ENCODE results near the gene ABRAXAS1.
A peak's percentile ranks its signal among the peaks of the same experiment; 100 is the strongest.

Gene ABRAXAS1

GRCh38 chr4:83454686-83455085, 30.2 kb downstream of the ABRAXAS1 start:
- Histone ChIP-seq H3K27ac (replicated peaks) (peak overlapping the region; percentile 92), H3K27me3 (ENCODE audit: insufficient read depth, poor library complexity, severe bottlenecking) (no peaks in the 10 kb centered on the region), H3K4me3 (replicated peaks; ENCODE audit: insufficient read depth, low read length) (peak overlapping the region; percentile 92)
- peak in 1 of 2 experiments; percentile 13 for DNase-seq (ENCODE audit: low read depth in 1 of 2, low spot score in 1 of 2)
- TF ChIP-seq SPI1 (IDR thresholded peaks at IDR 0.05; ENCODE audit: borderline replicate concordance, low read depth) (no peak), REST (IDR thresholded peaks at IDR 0.05; ENCODE audit: insufficient replicate concordance, low read depth) (no peak), POLR2AphosphoS5 (IDR thresholded peaks at IDR 0.05; ENCODE audit: low read depth) (no peak), CTCF (IDR thresholded peaks at IDR 0.05; ENCODE audit: insufficient read depth, low read length) (no peak), GABPA (IDR thresholded peaks at IDR 0.05; ENCODE audit: low read depth) (no peak)

GRCh38 chr4:83449009-83449408, 35.9 kb downstream of the ABRAXAS1 start:
- TF ChIP-seq CTCF (IDR thresholded peaks at IDR 0.05; ENCODE audit: insufficient read depth, low read length) (no peak), POLR2AphosphoS5 (IDR thresholded peaks at IDR 0.05; ENCODE audit: low read depth) (no peak), SPI1 (IDR thresholded peaks at IDR 0.05; ENCODE audit: borderline replicate concordance, low read depth) (no peak), GABPA (IDR thresholded peaks at IDR 0.05; ENCODE audit: low read depth) (no peak), REST (IDR thresholded peaks at IDR 0.05; ENCODE audit: insufficient replicate concordance, low read depth) (no peak)

GRCh38 chr4:83440899-83441298, 44.0 kb downstream of the ABRAXAS1 start:
- no peak for TF ChIP-seq POLR2AphosphoS5 (IDR thresholded peaks at IDR 0.05; ENCODE audit: low read depth)
- TF ChIP-seq GABPA (IDR thresholded peaks at IDR 0.05; ENCODE audit: low read depth), result no peak
- no peak for TF ChIP-seq CTCF (IDR thresholded peaks at IDR 0.05; ENCODE audit: insufficient read depth, low read length)
- no peak for TF ChIP-seq SPI1 (IDR thresholded peaks at IDR 0.05; ENCODE audit: borderline replicate concordance, low read depth)
- TF ChIP-seq REST (IDR thresholded peaks at IDR 0.05; ENCODE audit: insufficient replicate concordance, low read depth), result no peak
- no peak overlapping the region for H3K4me3 ChIP-seq (replicated peaks; ENCODE audit: insufficient read depth, low read length)
- no peaks in the 10 kb centered on the region for H3K27me3 ChIP-seq (ENCODE audit: insufficient read depth, poor library complexity, severe bottlenecking)
- no peak for DNase-seq (ENCODE audit: low read depth in 1 of 2, low spot score in 1 of 2)
- no peak overlapping the region for H3K27ac ChIP-seq (replicated peaks)

More at GRCh38 chr4:83449009-83449408, 35.9 kb downstream of the ABRAXAS1 start:
- H3K4me3 ChIP-seq (replicated peaks; ENCODE audit: insufficient read depth, low read length), result no peak overlapping the region
- DNase-seq (ENCODE audit: low read depth in 1 of 2, low spot score in 1 of 2), result no peak
- H3K27ac ChIP-seq (replicated peaks), result no peak overlapping the region
- no peaks in the 10 kb centered on the region for H3K27me3 ChIP-seq (ENCODE audit: insufficient read depth, poor library complexity, severe bottlenecking)
